CD14-positive monocyte (primary cell): ENCODE results near the gene BACE2. TPM values are rescaled to one million over a fixed set of nuclear protein-coding genes. Genes with fewer than 3 reads are reported as not detected.

Experiments
- DNase-seq, 3 donors: peaks; one replicate each; pipeline ENCODE4 v3.0.0-alpha.2; 2011 to 2022
- H2AFZ ChIP-seq: 2 replicates; pipeline ENCODE4 v1.6.0; 2012; ENCODE audit warnings: mild to moderate bottlenecking, low read depth, low read length, inconsistent platforms; ENCODE audit not compliant: insufficient read depth, poor library complexity, severe bottlenecking
- H3K27ac ChIP-seq, 2 donors: 1 replicate in 1 of 2; 2 replicates in 1 of 2; pipeline ENCODE4 v1.5.1; 2012 to 2013; ENCODE audit warnings: low read length in 2 of 2, control low read depth in 1 of 2, inconsistent platforms in 1 of 2, low read depth in 1 of 2, mild to moderate bottlenecking in 1 of 2
- H3K27me3 ChIP-seq, 2 donors: one replicate each; pipeline versions ENCODE4 v1.6.0 to v1.6.1; 2011 to 2013; ENCODE audit warnings: low read length in 2 of 2; ENCODE audit not compliant: control insufficient read depth in 2 of 2, insufficient read depth in 2 of 2
- H3K36me3 ChIP-seq, 2 donors: replicated peaks in 1 of 2; 1 replicate in 1 of 2; 2 replicates in 1 of 2; pipeline versions ENCODE4 v1.5.1 to v1.6.1; 2012 to 2013; ENCODE audit warnings: low read length in 2 of 2, control low read depth in 1 of 2, inconsistent platforms in 1 of 2, mild to moderate bottlenecking in 1 of 2; ENCODE audit not compliant: insufficient read depth in 2 of 2, control insufficient read depth in 1 of 2
- H3K4me1 ChIP-seq, 2 donors: 1 replicate in 1 of 2; 2 replicates in 1 of 2; pipeline versions ENCODE4 v1.5.1 to v1.6.1; 2012 to 2013; ENCODE audit warnings: low read length in 2 of 2, control low read depth in 1 of 2, inconsistent platforms in 1 of 2, mild to moderate bottlenecking in 1 of 2, moderate library complexity in 1 of 2; ENCODE audit not compliant: insufficient read depth in 2 of 2, control insufficient read depth in 1 of 2
- H3K4me2 ChIP-seq: replicated peaks from 2 replicates; pipeline ENCODE3; 2012; ENCODE audit warnings: low read length, moderate library complexity, mild to moderate bottlenecking; ENCODE audit not compliant: poor library complexity, severe bottlenecking; ENCODE audit errors: extremely low read depth
- H3K4me3 ChIP-seq, 3 experiments: fragments of 200-600 bp in 1 of 3; sonication (generic) in 1 of 3; replicated peaks in 1 of 3; 1 replicate in 2 of 3; 2 replicates in 1 of 3; pipeline ENCODE4 v1.5.1; 2011 to 2013; ENCODE audit warnings: low read length in 3 of 3, mild to moderate bottlenecking in 3 of 3, control low read depth in 2 of 3, low read depth in 2 of 3, inconsistent platforms in 1 of 3, moderate library complexity in 1 of 3
- H3K79me2 ChIP-seq: 2 replicates; pipeline ENCODE4 v1.6.0; 2012; ENCODE audit warnings: mild to moderate bottlenecking, control low read depth, inconsistent platforms, low read length, moderate library complexity; ENCODE audit not compliant: insufficient read depth
- H3K9ac ChIP-seq: 2 replicates; pipeline ENCODE4 v1.6.0; 2017; ENCODE audit warnings: low read length, mild to moderate bottlenecking; ENCODE audit not compliant: insufficient read depth, poor library complexity, severe bottlenecking
- H3K9me3 ChIP-seq, 2 donors: replicated peaks in 1 of 2; 1 replicate in 1 of 2; 2 replicates in 1 of 2; pipeline versions ENCODE4 v1.5.1 to v1.6.1; 2012 to 2013; ENCODE audit warnings: low read length in 2 of 2, control low read depth in 1 of 2; ENCODE audit not compliant: control insufficient read depth in 1 of 2, insufficient read depth in 1 of 2
- H4K20me1 ChIP-seq: 2 replicates; pipeline ENCODE4 v1.6.0; 2012; ENCODE audit warnings: mild to moderate bottlenecking, low read length, control low read depth, moderate library complexity; ENCODE audit not compliant: insufficient read depth
- H3K27ac Mint-ChIP-seq, 7 donors: one replicate each; pipeline ENCODE4 v1.8.0; 2020; ENCODE audit warnings: mild to moderate bottlenecking in 7 of 7, mixed read lengths in 7 of 7, moderate library complexity in 6 of 7, inconsistent platforms in 2 of 7
- H3K27me3 Mint-ChIP-seq, 3 donors: one replicate each; pipeline ENCODE4 v1.8.0; 2021 to 2022; ENCODE audit warnings: low read depth in 3 of 3, mild to moderate bottlenecking in 3 of 3, mixed read lengths in 3 of 3, moderate library complexity in 3 of 3, inconsistent platforms in 1 of 3
- H3K36me3 Mint-ChIP-seq, 2 donors: one replicate each; pipeline ENCODE4 v1.8.0; 2020; ENCODE audit warnings: mixed read lengths in 2 of 2, inconsistent platforms in 1 of 2, mild to moderate bottlenecking in 1 of 2
- H3K4me1 Mint-ChIP-seq: one replicate; pipeline ENCODE4 v1.8.0; 2020; ENCODE audit warnings: mild to moderate bottlenecking, mixed read lengths
- H3K4me3 Mint-ChIP-seq, 2 donors: one replicate each; pipeline ENCODE4 v1.8.0; 2020; ENCODE audit warnings: mild to moderate bottlenecking in 2 of 2, mixed read lengths in 2 of 2, moderate library complexity in 1 of 2
- H3K9me3 Mint-ChIP-seq, 7 donors: one replicate each; pipeline ENCODE4 v1.8.0; 2020 to 2022; ENCODE audit warnings: mixed read lengths in 7 of 7, mild to moderate bottlenecking in 6 of 7, moderate library complexity in 6 of 7, inconsistent platforms in 2 of 7
- CTCF ChIP-seq: fragments of 200-600 bp; IDR thresholded peaks from one replicate; pipeline ENCODE4 v1.8.0; 2022; ENCODE audit warnings: antibody characterized with exemption, mild to moderate bottlenecking
- WGBS: methylation state at CpG from one replicate; pipeline ENCODE4 v1.1.5; 2013; ENCODE audit warnings: missing lambda C conversion rate; ENCODE audit not compliant: insufficient coverage; 5-methylcytosine and 5-hydroxymethylcytosine counted together
- intact Hi-C, 2 donors: fragments of 100-400 bp; cut with micrococcal nuclease; formaldehyde crosslinking; loops; one replicate each; pipeline versions ENCODE4 v1.15.0 to v1.15.1; 2023
- polyA plus RNA-seq, 3 donors: library from polyadenylated mRNA; depleted of rRNA in 1 of 3; unstranded in 2 of 3; stranded (reverse) in 1 of 3; fragments of 300-500 nt in 2 of 3; fragments of >200 nt in 1 of 3; fragmentation: Illumina TruSeq in 2 of 3; gene quantifications; 1 replicate in 2 of 3; 2 replicates in 1 of 3; pipeline ENCODE4 v1.2.3, GENCODE V29; 2012 to 2021

BACE2 gene
- polyA plus RNA-seq, 3 donors = 0.05 to 0.26 TPM; not detected in 1

GRCh38 chr21:41217671-41218385 lies 49.9 kb downstream of the BACE2 start:
- WGBS = 86% methylated on average over 7 of the region's 12 CpGs
- Histone ChIP-seq H3K27me3 (peaks cover 0 to 2% of the 10 kb centered on the region in 2 donors), H4K20me1 (no peaks in the 10 kb centered on the region), H3K4me2 (no peak overlapping the region), H3K4me3 (no peak overlapping the region), H2AFZ (no peak overlapping the region), H3K36me3 (no peaks in the 10 kb centered on the region), H3K9ac (no peak overlapping the region), H3K4me1 (no peaks in the 10 kb centered on the region), H3K79me2 (no peaks in the 10 kb centered on the region), H3K27ac (no peak overlapping the region), H3K9me3 (no peaks in the 10 kb centered on the region)
- Mint-ChIP-seq H3K4me1 (no peaks in the 10 kb centered on the region), H3K9me3 (peaks cover 0 to 7% (median 0%) of the 10 kb centered on the region in 7 donors), H3K27me3 (peaks cover 11 to 20% (median 12%) of the 10 kb centered on the region in 3 donors), H3K27ac (no peak overlapping the region), H3K4me3 (no peak overlapping the region), H3K36me3 (no peaks in the 10 kb centered on the region)
- no peak for TF ChIP-seq CTCF
- intact Hi-C loops = no loop called here
- no peak for DNase-seq

GRCh38 chr21:41219498-41220207 lies 51.7 kb downstream of the BACE2 start:
- Histone ChIP-seq H3K36me3 (no peaks in the 10 kb centered on the region), H3K27ac (no peak overlapping the region), H4K20me1 (no peaks in the 10 kb centered on the region), H3K4me1 (no peaks in the 10 kb centered on the region), H3K4me2 (no peak overlapping the region), H3K9ac (no peak overlapping the region), H2AFZ (no peak overlapping the region), H3K79me2 (no peaks in the 10 kb centered on the region), H3K4me3 (no peak overlapping the region), H3K9me3 (no peaks in the 10 kb centered on the region), H3K27me3 (peaks cover 0 to 2% of the 10 kb centered on the region in 2 donors)
- no peak overlapping the region for H3K4me3 Mint-ChIP-seq
- no peak for DNase-seq
- peaks cover 11 to 16% (median 12%) of the 10 kb centered on the region in 3 donors for H3K27me3 Mint-ChIP-seq
- TF ChIP-seq CTCF = no peak
- H3K36me3 Mint-ChIP-seq = no peaks in the 10 kb centered on the region
- H3K9me3 Mint-ChIP-seq = peaks cover 0 to 3% (median 0%) of the 10 kb centered on the region in 7 donors
- WGBS = 80% methylated on average over 4 of the region's 14 CpGs
- no peak overlapping the region for H3K27ac Mint-ChIP-seq
- intact Hi-C loops = no loop called here
- H3K4me1 Mint-ChIP-seq = no peaks in the 10 kb centered on the region
